Ovary (tissue), 3 donors: ENCODE results near the gene TBC1D16.

Source experiments
- POLR2A ChIP-seq: fragments of 450-650 bp; IDR thresholded peaks from one replicate; pipeline ENCODE4 v1.6.1; 2017; ENCODE audit warnings: antibody characterized with exemption, mild to moderate bottlenecking, moderate library complexity
- TF ChIP-seq, protein P1 (sequence below), 3 donors: fragments of 450-650 bp in 2 of 3; fragments of 200-600 bp in 1 of 3; IDR thresholded peaks; one replicate each; pipeline versions ENCODE4 v1.5.1 to v1.8.0; 2016 to 2022; ENCODE audit warnings: antibody characterized with exemption in 3 of 3, mild to moderate bottlenecking in 1 of 3
- donor health status: DM: no; HTN: no; CAD: no.

DNA sequence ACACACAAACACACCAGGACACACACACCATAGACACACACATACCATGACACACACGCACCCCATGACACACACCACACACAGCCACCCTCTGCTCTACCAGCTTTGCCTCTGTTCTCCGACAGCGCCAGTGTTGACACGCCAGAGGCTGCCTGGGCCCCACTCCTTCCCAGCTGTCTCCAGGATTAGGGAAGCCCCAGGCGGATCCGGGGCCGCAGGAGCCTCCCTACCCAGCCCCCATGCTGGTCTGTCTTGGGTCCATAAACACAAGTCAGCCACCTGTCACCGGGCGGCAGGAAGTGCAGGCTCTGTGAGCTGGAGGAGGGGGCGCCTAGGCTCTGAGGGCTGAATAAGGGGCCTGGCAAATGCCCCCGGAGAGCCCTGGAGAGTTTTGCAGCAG, 10.5 kb downstream of the TBC1D16 start:
- TF ChIP-seq, protein P1, sequence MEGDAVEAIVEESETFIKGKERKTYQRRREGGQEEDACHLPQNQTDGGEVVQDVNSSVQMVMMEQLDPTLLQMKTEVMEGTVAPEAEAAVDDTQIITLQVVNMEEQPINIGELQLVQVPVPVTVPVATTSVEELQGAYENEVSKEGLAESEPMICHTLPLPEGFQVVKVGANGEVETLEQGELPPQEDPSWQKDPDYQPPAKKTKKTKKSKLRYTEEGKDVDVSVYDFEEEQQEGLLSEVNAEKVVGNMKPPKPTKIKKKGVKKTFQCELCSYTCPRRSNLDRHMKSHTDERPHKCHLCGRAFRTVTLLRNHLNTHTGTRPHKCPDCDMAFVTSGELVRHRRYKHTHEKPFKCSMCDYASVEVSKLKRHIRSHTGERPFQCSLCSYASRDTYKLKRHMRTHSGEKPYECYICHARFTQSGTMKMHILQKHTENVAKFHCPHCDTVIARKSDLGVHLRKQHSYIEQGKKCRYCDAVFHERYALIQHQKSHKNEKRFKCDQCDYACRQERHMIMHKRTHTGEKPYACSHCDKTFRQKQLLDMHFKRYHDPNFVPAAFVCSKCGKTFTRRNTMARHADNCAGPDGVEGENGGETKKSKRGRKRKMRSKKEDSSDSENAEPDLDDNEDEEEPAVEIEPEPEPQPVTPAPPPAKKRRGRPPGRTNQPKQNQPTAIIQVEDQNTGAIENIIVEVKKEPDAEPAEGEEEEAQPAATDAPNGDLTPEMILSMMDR (IDR thresholded peaks at IDR 0.05), result no peak
- TF ChIP-seq POLR2A, result no peak
